Measurements from ENCODE around the gene EXOSC6. TPM values are rescaled to one million over a fixed set of nuclear protein-coding genes. Genes with fewer than 3 reads are reported as not detected.
"Not testable (repeated sequence)": the region's sequence is repeated elsewhere in the genome, so short reads cannot be mapped to it uniquely, and the experiment has no call there.

Gene EXOSC6
- 16.2 TPM for total RNA-seq

DNA sequence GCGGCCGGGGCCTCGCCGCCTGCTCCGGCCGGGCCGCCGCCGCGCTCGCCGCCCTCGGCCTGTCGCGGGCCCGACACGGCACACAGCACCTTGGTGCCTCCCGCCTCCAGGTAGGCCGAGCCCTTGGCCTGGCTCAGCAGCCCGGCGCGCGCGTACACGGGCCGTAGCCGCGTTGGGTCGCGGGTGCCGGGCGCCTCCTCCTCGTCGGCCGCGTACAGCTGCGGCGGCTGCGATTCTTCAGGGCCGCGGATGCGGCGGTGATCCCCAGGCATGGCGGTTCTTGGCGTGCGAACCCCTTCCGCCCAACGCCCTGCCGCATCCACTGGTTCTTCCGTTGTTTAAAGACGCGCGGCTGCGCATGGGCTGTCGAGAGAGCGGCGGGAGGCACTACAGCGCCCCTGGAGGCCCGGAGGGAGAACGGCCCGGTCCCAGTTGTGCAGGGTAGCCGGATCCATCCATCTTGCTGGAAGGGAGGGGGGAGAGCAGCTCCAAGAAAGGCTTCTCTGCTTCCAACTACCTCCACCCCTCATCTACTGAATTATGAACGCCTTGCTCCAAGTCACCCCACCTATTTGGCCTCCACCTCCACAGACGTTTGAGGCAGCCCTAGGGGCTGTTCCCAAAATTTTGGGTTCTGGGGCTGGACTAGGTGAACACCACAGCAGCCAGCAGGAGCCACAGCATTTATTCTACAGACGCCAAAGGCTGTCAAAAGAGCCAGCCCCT is at the start of gene EXOSC6:
Gene EXOSC6, minus strand, starts transcription at position 312 of the 726 bp plus-strand sequence. Its CDS starts 40 bp downstream, at position 272.
- Histone ChIP-seq H3K4me3 (ENCODE audit: low read length in 3 of 3) (peak within 1 kb of the TSS; percentile 59 to 80 (median 73)), H3K9ac (ENCODE audit: low read depth in 1 of 3, low read length in 3 of 3) (peak within 1 kb of the TSS; percentile 57 to 85 (median 67)), H3K4me1 (ENCODE audit: control insufficient read depth in 3 of 3, insufficient read depth in 3 of 3, low read length in 3 of 3) (peaks cover 6 to 10% (median 10%) of the 10 kb centered on the region in 3 donors), H3K27ac (ENCODE audit: low read depth, low read length) (peak within 1 kb of the TSS; percentile 12), H3K36me3 (ENCODE audit: control insufficient read depth in 3 of 3, insufficient read depth in 3 of 3, low read length in 3 of 3) (peaks cover 41% of the 10 kb centered on the region in 3 donors), H3K27me3 (ENCODE audit: control insufficient read depth in 3 of 3, insufficient read depth in 3 of 3, low read length in 3 of 3) (no peaks in the 10 kb centered on the region), H3K9me3 (ENCODE audit: control insufficient read depth in 3 of 3, low read length in 3 of 3) (no peaks in the 10 kb centered on the region)

DNA sequence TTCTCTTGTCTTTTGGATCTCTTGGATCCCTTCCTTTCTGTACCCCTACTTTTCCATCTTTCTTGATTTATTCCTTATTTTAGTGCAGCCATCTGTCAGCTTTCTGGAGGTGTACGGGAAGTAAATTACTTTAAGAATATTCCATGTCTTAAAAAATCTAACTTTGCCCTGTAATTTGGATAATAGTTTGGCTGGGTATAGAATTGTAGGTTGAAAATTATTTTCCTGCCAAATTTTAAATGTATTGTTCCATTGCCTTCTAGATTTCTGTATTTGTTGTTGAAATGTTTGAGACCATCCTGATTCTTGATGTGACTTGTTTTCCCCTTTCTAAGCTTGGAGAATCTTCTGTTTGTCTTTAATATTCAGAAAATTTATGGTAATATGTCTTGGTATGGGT is 49.4 kb upstream of the EXOSC6 start:
- peaks cover 0 to 3% (median 0%) of the 10 kb centered on the region in 3 donors for H3K9me3 ChIP-seq (ENCODE audit: control insufficient read depth in 3 of 3, low read length in 3 of 3)
- H3K4me1 ChIP-seq (ENCODE audit: control insufficient read depth in 3 of 3, insufficient read depth in 3 of 3, low read length in 3 of 3): peaks cover 7 to 16% (median 13%) of the 10 kb centered on the region in 3 donors

DNA sequence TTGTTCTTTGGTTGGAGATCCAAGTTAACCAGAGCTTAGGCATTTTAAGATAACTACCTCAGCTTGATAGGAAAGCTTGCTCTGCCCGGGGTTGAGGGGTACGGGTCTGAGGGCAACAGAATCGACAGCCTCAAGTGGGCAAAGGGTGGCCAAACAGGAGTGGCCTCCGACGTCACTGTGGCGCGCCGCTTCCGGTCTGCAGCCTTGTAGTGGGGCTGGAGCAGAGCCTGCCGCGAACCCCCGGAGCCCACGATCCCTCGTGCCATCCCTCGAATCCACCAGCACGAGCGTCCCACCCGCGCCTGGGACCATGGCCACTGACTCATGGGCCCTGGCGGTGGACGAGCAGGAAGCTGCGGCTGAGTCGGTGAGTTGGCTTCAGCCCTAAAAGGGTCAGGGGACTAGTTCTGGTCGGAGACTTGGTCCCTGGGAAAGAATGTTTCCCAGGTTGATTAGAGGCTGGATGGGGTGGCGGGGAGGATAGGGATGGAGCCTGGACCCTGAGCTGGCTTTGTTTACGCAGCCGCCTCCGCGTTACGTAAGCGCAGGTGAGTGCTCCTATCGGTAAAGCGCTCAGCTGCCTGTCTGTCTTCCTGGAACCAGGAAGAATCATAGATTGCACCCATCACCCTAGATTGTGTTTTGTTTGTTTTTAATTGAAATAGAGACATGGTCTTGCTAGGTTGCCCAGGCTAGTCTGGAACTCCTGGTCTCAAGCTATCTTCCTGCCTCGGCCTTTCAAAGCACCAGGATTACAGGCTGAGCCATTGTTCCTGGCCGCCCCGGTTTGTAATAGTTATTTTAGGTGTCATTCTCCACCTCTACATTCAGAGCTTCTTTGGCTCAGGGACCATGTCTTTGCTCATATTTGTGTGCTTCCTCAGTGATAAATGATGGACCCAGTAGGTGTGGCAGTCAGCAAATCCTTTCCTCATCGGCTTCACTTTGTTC is 47.5 kb upstream of the EXOSC6 start, which contains the start of gene DDX19B:
Gene DDX19B, plus strand, starts transcription at position 199 of the 951 bp plus-strand sequence. Its CDS starts 112 bp downstream, at position 311.
- peak within 1 kb of the TSS; percentile 99 to 100 (median 99) for H3K4me3 ChIP-seq (ENCODE audit: low read length in 3 of 3)
- peaks cover 7 to 13% (median 13%) of the 10 kb centered on the region in 3 donors for H3K4me1 ChIP-seq (ENCODE audit: control insufficient read depth in 3 of 3, insufficient read depth in 3 of 3, low read length in 3 of 3)
- peak within 1 kb of the TSS; percentile 98 for H3K27ac ChIP-seq (ENCODE audit: low read depth, low read length)
- H3K9me3 ChIP-seq (ENCODE audit: control insufficient read depth in 3 of 3, low read length in 3 of 3): peaks cover 0 to 3% (median 0%) of the 10 kb centered on the region in 3 donors
- peak within 1 kb of the TSS; percentile 99 to 100 (median 99) for H3K9ac ChIP-seq (ENCODE audit: low read depth in 1 of 3, low read length in 3 of 3)
- H3K36me3 ChIP-seq (ENCODE audit: control insufficient read depth in 3 of 3, insufficient read depth in 3 of 3, low read length in 3 of 3): peaks cover 3 to 15% (median 3%) of the 10 kb centered on the region in 3 donors
- no peaks in the 10 kb centered on the region for H3K27me3 ChIP-seq (ENCODE audit: control insufficient read depth in 3 of 3, insufficient read depth in 3 of 3, low read length in 3 of 3)

More for the DNA sequence above, 49.4 kb upstream of the EXOSC6 start:
- no peak overlapping the region for H3K27ac ChIP-seq (ENCODE audit: low read depth, low read length)
- H3K4me3 ChIP-seq (ENCODE audit: low read length in 3 of 3): no peak overlapping the region
- H3K36me3 ChIP-seq (ENCODE audit: control insufficient read depth in 3 of 3, insufficient read depth in 3 of 3, low read length in 3 of 3): peaks cover 3 to 15% (median 3%) of the 10 kb centered on the region in 3 donors
- no peaks in the 10 kb centered on the region for H3K27me3 ChIP-seq (ENCODE audit: control insufficient read depth in 3 of 3, insufficient read depth in 3 of 3, low read length in 3 of 3)
- no peak overlapping the region for H3K9ac ChIP-seq (ENCODE audit: low read depth in 1 of 3, low read length in 3 of 3)

DNA sequence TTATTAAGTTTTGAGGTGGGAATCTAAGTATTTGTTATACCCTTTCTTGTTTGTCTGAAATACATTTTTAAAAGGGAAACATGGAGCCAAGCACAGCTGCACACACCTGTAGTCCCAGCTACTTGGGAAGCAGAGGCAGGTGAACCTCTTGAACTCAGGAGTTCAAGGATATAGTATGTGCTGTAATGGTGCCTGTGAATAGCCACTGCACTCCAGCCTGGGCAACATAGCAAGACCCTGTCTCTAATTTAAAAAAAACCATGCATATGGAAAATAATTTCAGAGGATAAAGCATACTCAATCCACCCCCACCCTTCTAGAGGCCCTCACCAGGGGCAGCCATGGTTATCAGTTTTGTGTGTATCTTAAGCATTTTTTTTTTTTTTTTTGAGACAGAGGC is 43.9 kb upstream of the EXOSC6 start:
- Histone ChIP-seq H3K4me3 (ENCODE audit: low read length in 3 of 3) (no peak overlapping the region), H3K4me1 (ENCODE audit: control insufficient read depth in 3 of 3, insufficient read depth in 3 of 3, low read length in 3 of 3) (peaks cover 7 to 13% (median 13%) of the 10 kb centered on the region in 3 donors), H3K36me3 (ENCODE audit: control insufficient read depth in 3 of 3, insufficient read depth in 3 of 3, low read length in 3 of 3) (peaks cover 0 to 3% (median 3%) of the 10 kb centered on the region in 3 donors), H3K9me3 (ENCODE audit: control insufficient read depth in 3 of 3, low read length in 3 of 3) (no peaks in the 10 kb centered on the region), H3K9ac (ENCODE audit: low read depth in 1 of 3, low read length in 3 of 3) (no peak overlapping the region), H3K27ac (ENCODE audit: low read depth, low read length) (no peak overlapping the region), H3K27me3 (ENCODE audit: control insufficient read depth in 3 of 3, insufficient read depth in 3 of 3, low read length in 3 of 3) (no peaks in the 10 kb centered on the region)

DNA sequence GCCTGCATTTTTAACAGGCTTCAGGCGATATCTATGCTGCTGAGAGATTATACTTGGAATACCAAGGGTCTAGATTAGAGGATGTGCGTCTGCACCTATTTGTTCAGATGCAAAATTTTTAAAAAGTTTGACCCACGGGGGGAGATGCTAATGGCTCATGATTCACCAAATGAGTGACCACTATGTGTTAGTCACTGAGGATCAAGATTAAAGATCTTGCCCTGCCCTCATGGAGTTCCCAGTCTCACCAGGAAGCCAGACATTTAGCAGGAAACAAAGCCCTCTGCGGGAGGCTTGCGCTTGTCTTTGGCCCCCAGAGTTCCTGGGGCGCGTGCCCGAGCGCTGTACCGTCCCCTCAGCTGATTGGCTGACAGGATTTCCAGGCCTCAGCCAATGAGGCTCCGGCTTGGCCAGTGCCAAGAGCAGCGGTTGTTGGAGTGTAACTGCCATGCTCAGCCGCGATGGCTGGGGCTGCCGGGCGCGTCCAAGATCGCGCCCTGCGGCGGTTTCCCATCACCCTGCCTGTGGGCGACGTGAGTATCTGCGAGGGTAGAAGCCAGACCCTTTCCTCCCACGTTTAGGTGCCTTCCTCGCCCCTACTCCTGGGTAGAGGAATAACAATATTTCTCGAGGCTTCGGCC is 42.8 kb upstream of the EXOSC6 start:
- Histone ChIP-seq H3K9me3 (ENCODE audit: control insufficient read depth in 3 of 3, low read length in 3 of 3) (no peaks in the 10 kb centered on the region), H3K9ac (ENCODE audit: low read depth in 1 of 3, low read length in 3 of 3) (no peak overlapping the region), H3K36me3 (ENCODE audit: control insufficient read depth in 3 of 3, insufficient read depth in 3 of 3, low read length in 3 of 3) (peaks cover 0 to 3% (median 0%) of the 10 kb centered on the region in 3 donors), H3K4me1 (ENCODE audit: control insufficient read depth in 3 of 3, insufficient read depth in 3 of 3, low read length in 3 of 3) (peaks cover 4 to 10% (median 6%) of the 10 kb centered on the region in 3 donors), H3K4me3 (ENCODE audit: low read length in 3 of 3) (no peak overlapping the region), H3K27me3 (ENCODE audit: control insufficient read depth in 3 of 3, insufficient read depth in 3 of 3, low read length in 3 of 3) (no peaks in the 10 kb centered on the region), H3K27ac (ENCODE audit: low read depth, low read length) (no peak overlapping the region)

DNA sequence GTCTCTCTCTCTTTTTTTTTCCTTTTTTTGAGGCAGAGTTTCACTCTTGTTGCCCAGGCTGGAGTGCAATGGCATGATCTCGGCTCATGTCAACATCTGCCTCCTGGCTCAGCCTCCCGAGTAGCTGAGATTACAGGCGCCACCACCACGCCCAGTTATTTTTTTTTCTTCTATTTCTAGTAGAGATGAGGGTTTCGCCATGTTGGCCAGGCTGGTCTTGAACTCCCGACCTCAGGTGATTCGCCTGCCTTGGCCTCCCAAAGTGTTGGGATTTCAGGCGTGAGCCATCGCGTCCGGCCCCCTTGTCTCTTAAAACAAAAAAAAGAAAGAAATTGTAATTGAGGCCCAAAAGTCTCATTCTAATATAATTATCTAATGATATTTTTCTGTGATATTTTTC is 40.4 kb upstream of the EXOSC6 start:
- H3K9me3 ChIP-seq (ENCODE audit: control insufficient read depth in 3 of 3, low read length in 3 of 3); H3K4me3 ChIP-seq (ENCODE audit: low read length in 3 of 3); H3K27ac ChIP-seq (ENCODE audit: low read depth, low read length); H3K27me3 ChIP-seq (ENCODE audit: control insufficient read depth in 3 of 3, insufficient read depth in 3 of 3, low read length in 3 of 3); H3K4me1 ChIP-seq (ENCODE audit: control insufficient read depth in 3 of 3, insufficient read depth in 3 of 3, low read length in 3 of 3); H3K9ac ChIP-seq (ENCODE audit: low read depth in 1 of 3, low read length in 3 of 3); H3K36me3 ChIP-seq (ENCODE audit: control insufficient read depth in 3 of 3, insufficient read depth in 3 of 3, low read length in 3 of 3): not testable (repeated sequence)

DNA sequence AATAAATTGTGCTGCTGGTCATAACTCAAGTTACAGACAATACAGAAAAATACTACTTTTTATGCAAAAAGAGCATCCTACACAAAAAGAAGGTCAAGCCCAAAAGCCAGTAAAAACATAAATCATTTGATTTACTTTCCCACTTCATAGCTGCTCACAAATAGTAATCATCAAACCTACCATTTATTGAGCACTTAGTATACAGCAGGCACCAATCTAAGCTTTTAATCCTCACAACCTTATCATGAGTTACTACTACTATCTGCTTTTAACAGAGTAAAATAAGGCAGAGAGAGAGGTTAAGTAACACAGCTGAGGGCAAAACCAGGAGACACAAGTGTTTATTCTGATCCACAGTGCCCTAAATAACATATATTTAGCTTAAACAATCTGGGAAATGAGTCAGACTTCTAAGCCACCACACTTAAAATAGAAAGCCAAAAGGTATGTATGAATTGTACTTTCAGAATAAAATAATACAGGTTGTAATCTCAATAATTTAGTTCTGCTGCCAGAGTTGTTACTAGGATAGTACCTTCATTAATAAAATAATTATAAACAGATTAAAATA is 39.3 kb upstream of the EXOSC6 start:
- Histone ChIP-seq H3K9me3 (ENCODE audit: control insufficient read depth in 3 of 3, low read length in 3 of 3) (no peaks in the 10 kb centered on the region), H3K27ac (ENCODE audit: low read depth, low read length) (no peak overlapping the region), H3K4me3 (ENCODE audit: low read length in 3 of 3) (no peak overlapping the region), H3K4me1 (ENCODE audit: control insufficient read depth in 3 of 3, insufficient read depth in 3 of 3, low read length in 3 of 3) (peaks cover 0 to 4% (median 0%) of the 10 kb centered on the region in 3 donors), H3K36me3 (ENCODE audit: control insufficient read depth in 3 of 3, insufficient read depth in 3 of 3, low read length in 3 of 3) (no peaks in the 10 kb centered on the region), H3K27me3 (ENCODE audit: control insufficient read depth in 3 of 3, insufficient read depth in 3 of 3, low read length in 3 of 3) (no peaks in the 10 kb centered on the region), H3K9ac (ENCODE audit: low read depth in 1 of 3, low read length in 3 of 3) (no peak overlapping the region)

DNA sequence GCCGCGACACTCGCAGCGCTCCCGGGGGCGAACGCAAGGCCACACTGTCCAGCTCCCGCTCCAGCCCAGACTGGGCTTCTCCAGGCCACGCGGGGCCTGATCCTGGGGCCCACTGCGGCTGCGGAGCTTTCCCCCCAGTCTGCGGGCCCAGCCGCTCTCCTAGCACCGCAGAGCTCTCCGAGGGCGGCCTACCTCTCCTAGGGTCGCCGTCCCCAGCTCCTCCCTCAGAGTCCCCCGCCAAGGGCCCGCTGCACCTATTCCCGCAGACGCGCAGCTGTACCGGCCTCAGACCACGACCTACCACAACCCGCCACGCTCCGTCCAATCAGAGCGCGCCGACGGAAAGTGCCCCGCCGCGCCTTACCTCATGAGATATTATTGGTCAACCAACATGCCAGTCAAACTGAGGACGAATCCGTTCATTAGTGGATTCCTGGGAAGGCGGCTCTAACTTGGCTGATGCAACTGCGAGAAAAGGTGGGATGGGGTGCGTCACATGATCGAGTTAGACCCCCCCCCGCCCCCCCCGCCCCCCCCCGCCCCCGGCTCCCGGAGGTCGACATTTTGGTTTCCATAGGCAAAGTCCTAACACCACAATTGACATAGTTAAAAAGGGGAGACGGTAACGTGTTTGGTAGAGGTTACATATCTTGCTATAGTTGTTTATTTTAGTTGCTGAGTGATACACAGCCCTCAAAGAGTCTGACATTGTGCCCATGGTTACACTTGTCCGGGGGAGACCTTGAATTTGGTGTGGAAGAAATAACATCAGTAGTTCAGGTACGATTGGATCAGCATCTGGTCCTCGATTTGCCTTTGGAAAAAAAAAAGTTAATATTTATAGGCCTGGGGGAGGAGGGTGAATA is 37.7 kb upstream of the EXOSC6 start, which contains the start of gene AARS1:
Gene AARS1, minus strand, starts transcription at position 278 of the 866 bp plus-strand sequence. CDS start 6,743 bp downstream, outside the sequence.
- peak within 1 kb of the TSS; percentile 88 for H3K27ac ChIP-seq (ENCODE audit: low read depth, low read length)
- no peaks in the 10 kb centered on the region for H3K9me3 ChIP-seq (ENCODE audit: control insufficient read depth in 3 of 3, low read length in 3 of 3)
- peak within 1 kb of the TSS; percentile 89 to 96 (median 96) for H3K9ac ChIP-seq (ENCODE audit: low read depth in 1 of 3, low read length in 3 of 3)
- peaks cover 0 to 4% (median 0%) of the 10 kb centered on the region in 3 donors for H3K4me1 ChIP-seq (ENCODE audit: control insufficient read depth in 3 of 3, insufficient read depth in 3 of 3, low read length in 3 of 3)
- peaks cover 0 to 5% (median 0%) of the 10 kb centered on the region in 3 donors for H3K36me3 ChIP-seq (ENCODE audit: control insufficient read depth in 3 of 3, insufficient read depth in 3 of 3, low read length in 3 of 3)
- H3K4me3 ChIP-seq (ENCODE audit: low read length in 3 of 3): peak within 1 kb of the TSS; percentile 82 to 88 (median 84)
- no peaks in the 10 kb centered on the region for H3K27me3 ChIP-seq (ENCODE audit: control insufficient read depth in 3 of 3, insufficient read depth in 3 of 3, low read length in 3 of 3)

All from skeletal muscle tissue (tissue), 4 donors.